Measurements from ENCODE around the gene A1BG. TPM values are rescaled to one million over a fixed set of nuclear protein-coding genes. Genes with fewer than 3 reads are reported as not detected.

The A1BG gene
- total and polyA plus RNA-seq, 2 of the 13 experiments (the other 11 are each of a cell fraction or from before 2014, with no cell fraction given) = 14.7 to 41.4 TPM

DNA sequence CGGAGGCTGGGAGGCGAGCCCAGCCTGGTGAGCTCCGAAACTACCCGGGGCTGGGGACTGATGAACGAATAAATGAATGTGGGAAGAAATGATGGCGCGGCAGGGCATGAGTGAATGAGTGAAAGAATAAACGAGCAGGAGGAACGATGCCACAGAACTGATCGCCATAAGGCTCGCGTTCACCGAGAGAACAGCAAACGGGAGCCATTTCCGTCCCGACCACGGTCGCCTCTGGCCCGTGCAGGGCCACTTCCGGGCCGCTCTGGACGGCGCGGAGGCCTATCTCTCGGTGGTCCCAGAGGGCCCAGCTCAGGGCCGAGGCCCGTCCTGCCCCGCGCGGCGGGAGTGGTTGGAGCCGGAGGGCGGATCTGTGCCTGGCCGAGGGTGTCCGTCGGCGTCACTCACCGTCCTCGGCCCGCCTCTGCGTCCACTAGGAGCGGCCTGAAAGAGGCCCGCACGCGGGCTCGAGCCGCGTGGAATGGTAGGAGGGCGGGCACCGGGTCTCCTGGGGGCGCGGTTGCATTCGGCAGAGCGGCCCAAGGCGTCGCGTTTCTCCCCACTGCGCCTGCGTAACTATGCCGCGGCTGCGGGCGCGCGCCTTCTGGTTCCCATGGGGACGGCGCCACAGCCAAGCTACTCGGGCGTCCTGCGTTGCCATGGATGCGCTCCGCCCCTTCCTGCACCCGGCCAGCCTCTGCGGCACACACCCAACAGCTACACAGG is 9.1 kb upstream of the A1BG start, which contains the start of gene ZNF497 (continued):
- no peak for TF ChIP-seq HNRNPK (IDR thresholded peaks at IDR 0.05; ENCODE audit: low read depth, low read length, poor library complexity, severe bottlenecking)
- TF ChIP-seq, protein P1, sequence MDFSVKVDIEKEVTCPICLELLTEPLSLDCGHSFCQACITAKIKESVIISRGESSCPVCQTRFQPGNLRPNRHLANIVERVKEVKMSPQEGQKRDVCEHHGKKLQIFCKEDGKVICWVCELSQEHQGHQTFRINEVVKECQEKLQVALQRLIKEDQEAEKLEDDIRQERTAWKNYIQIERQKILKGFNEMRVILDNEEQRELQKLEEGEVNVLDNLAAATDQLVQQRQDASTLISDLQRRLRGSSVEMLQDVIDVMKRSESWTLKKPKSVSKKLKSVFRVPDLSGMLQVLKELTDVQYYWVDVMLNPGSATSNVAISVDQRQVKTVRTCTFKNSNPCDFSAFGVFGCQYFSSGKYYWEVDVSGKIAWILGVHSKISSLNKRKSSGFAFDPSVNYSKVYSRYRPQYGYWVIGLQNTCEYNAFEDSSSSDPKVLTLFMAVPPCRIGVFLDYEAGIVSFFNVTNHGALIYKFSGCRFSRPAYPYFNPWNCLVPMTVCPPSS (IDR thresholded peaks at IDR 0.05) = no peak
- TF ChIP-seq AHR (CRISPR knock-in tag; IDR thresholded peaks at IDR 0.05) = no peak; the same call in 1 of the 2 replicates
- TF ChIP-seq DNMT3B (CRISPR knock-in tag; conservative IDR thresholded peaks at IDR 0.05) = no peak; the same call in 1 of the 2 replicates
- TF ChIP-seq, protein P2, sequence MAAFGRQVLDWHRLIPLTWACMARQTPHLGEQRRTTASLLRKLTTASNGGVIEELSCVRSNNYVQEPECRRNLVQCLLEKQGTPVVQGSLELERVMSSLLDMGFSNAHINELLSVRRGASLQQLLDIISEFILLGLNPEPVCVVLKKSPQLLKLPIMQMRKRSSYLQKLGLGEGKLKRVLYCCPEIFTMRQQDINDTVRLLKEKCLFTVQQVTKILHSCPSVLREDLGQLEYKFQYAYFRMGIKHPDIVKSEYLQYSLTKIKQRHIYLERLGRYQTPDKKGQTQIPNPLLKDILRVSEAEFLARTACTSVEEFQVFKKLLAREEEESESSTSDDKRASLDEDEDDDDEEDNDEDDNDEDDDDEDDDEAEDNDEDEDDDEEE (CRISPR knock-in tag; IDR thresholded peaks at IDR 0.05) = no peak; the same call in 1 of the 2 replicates
- TF ChIP-seq ZNF33A (CRISPR knock-in tag; IDR thresholded peaks at IDR 0.05; ENCODE audit: borderline replicate concordance) = 0 out of 2 replicates have a peak, but pooled peaks have one; percentile 77
- no peak; the same call in 1 of the 2 replicates for TF ChIP-seq PAX8 (CRISPR knock-in tag; IDR thresholded peaks at IDR 0.05; ENCODE audit: borderline replicate concordance)
- TF ChIP-seq, protein P3, sequence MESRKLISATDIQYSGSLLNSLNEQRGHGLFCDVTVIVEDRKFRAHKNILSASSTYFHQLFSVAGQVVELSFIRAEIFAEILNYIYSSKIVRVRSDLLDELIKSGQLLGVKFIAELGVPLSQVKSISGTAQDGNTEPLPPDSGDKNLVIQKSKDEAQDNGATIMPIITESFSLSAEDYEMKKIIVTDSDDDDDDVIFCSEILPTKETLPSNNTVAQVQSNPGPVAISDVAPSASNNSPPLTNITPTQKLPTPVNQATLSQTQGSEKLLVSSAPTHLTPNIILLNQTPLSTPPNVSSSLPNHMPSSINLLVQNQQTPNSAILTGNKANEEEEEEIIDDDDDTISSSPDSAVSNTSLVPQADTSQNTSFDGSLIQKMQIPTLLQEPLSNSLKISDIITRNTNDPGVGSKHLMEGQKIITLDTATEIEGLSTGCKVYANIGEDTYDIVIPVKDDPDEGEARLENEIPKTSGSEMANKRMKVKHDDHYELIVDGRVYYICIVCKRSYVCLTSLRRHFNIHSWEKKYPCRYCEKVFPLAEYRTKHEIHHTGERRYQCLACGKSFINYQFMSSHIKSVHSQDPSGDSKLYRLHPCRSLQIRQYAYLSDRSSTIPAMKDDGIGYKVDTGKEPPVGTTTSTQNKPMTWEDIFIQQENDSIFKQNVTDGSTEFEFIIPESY (CRISPR knock-in tag; IDR thresholded peaks at IDR 0.05) = no peak
- peak; percentile 86 for TF ChIP-seq HOXA5 (CRISPR knock-in tag; IDR thresholded peaks at IDR 0.05)
- TF ChIP-seq, protein P4, sequence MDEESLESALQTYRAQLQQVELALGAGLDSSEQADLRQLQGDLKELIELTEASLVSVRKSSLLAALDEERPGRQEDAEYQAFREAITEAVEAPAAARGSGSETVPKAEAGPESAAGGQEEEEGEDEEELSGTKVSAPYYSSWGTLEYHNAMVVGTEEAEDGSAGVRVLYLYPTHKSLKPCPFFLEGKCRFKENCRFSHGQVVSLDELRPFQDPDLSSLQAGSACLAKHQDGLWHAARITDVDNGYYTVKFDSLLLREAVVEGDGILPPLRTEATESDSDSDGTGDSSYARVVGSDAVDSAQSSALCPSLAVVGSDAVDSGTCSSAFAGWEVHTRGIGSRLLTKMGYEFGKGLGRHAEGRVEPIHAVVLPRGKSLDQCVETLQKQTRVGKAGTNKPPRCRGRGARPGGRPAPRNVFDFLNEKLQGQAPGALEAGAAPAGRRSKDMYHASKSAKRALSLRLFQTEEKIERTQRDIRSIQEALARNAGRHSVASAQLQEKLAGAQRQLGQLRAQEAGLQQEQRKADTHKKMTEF (CRISPR knock-in tag; IDR thresholded peaks at IDR 0.05) = peak; percentile 98
- TF ChIP-seq, protein P5, sequence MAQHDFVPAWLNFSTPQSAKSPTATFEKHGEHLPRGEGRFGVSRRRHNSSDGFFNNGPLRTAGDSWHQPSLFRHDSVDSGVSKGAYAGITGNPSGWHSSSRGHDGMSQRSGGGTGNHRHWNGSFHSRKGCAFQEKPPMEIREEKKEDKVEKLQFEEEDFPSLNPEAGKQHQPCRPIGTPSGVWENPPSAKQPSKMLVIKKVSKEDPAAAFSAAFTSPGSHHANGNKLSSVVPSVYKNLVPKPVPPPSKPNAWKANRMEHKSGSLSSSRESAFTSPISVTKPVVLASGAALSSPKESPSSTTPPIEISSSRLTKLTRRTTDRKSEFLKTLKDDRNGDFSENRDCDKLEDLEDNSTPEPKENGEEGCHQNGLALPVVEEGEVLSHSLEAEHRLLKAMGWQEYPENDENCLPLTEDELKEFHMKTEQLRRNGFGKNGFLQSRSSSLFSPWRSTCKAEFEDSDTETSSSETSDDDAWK (CRISPR knock-in tag; IDR thresholded peaks at IDR 0.05) = no peak
- no peak for TF ChIP-seq POGZ (CRISPR knock-in tag; IDR thresholded peaks at IDR 0.05)
- 0 out of 2 replicates have a peak, but pooled peaks have one; percentile 55 for TF ChIP-seq RFXAP (CRISPR knock-in tag; IDR thresholded peaks at IDR 0.05; ENCODE audit: borderline replicate concordance)
- TF ChIP-seq, protein P6, sequence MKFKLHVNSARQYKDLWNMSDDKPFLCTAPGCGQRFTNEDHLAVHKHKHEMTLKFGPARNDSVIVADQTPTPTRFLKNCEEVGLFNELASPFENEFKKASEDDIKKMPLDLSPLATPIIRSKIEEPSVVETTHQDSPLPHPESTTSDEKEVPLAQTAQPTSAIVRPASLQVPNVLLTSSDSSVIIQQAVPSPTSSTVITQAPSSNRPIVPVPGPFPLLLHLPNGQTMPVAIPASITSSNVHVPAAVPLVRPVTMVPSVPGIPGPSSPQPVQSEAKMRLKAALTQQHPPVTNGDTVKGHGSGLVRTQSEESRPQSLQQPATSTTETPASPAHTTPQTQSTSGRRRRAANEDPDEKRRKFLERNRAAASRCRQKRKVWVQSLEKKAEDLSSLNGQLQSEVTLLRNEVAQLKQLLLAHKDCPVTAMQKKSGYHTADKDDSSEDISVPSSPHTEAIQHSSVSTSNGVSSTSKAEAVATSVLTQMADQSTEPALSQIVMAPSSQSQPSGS (CRISPR knock-in tag; IDR thresholded peaks at IDR 0.05) = peak; percentile 51
- TF ChIP-seq ZNF567 (CRISPR knock-in tag; IDR thresholded peaks at IDR 0.05; ENCODE audit: borderline replicate concordance) = no peak
- TF ChIP-seq GPN1 (CRISPR knock-in tag; IDR thresholded peaks at IDR 0.05; ENCODE audit: borderline replicate concordance) = no peak
- TF ChIP-seq ELF1 (CRISPR knock-in tag; IDR thresholded peaks at IDR 0.05) = peak; percentile 93
- TF ChIP-seq ZNF556 (CRISPR knock-in tag; IDR thresholded peaks at IDR 0.05; ENCODE audit: borderline replicate concordance) = peak; percentile 17; the same call in 1 of the 2 replicates
